Thoracic aorta (tissue), 2 donors: ENCODE results near the gene RASD1. TPM values are rescaled to one million over a fixed set of nuclear protein-coding genes. Genes with fewer than 3 reads are reported as not detected.

Experiments used
- ATAC-seq: fragments of 150-250 bp; one replicate; pipeline ENCODE4 v1.8.0; 2017; ENCODE audit warnings: low read depth; ENCODE audit not compliant: insufficient number of reproducible peaks, low FRiP score
- DNase-seq: peaks from one replicate; pipeline ENCODE4 v3.0.0-alpha.2; 2020; ENCODE audit warnings: low spot score
- H3K27ac ChIP-seq, 2 donors: fragments of 200-600 bp; sonication (generic); 1 replicate in 1 of 2; 2 replicates in 1 of 2; pipeline ENCODE4 v1.5.1; 2016; ENCODE audit warnings: mild to moderate bottlenecking in 2 of 2, moderate library complexity in 2 of 2
- H3K27me3 ChIP-seq: fragments of 200-600 bp; sonication (generic); replicated peaks from 2 replicates; pipeline ENCODE4 v1.6.0; 2016; ENCODE audit warnings: mild to moderate bottlenecking; ENCODE audit not compliant: insufficient read depth
- H3K36me3 ChIP-seq: fragments of 200-600 bp; sonication (generic); one replicate; pipeline ENCODE4 v1.5.1; 2016
- H3K4me1 ChIP-seq, 2 donors: fragments of 200-600 bp; sonication (generic); 1 replicate in 1 of 2; 2 replicates in 1 of 2; pipeline versions ENCODE4 v1.5.1 to v1.6.0; 2016; ENCODE audit warnings: low read depth in 2 of 2, mild to moderate bottlenecking in 1 of 2; ENCODE audit not compliant: control insufficient read depth in 1 of 2
- H3K4me3 ChIP-seq: fragments of 200-600 bp; sonication (generic); 2 replicates; pipeline ENCODE4 v1.5.1; 2016; ENCODE audit warnings: mild to moderate bottlenecking
- H3K9me3 ChIP-seq: fragments of 200-600 bp; sonication (generic); 2 replicates; pipeline ENCODE4 v1.5.1; 2016
- total RNA-seq, 2 donors: library from RNA; depleted of rRNA; stranded (reverse); fragments of >200 nt; gene quantifications; one replicate each; pipeline versions ENCODE4 v1.1.0 to v1.2.3, GENCODE V29; 2016
- TF ChIP-seq, protein P1 (sequence below): fragments of 200-600 bp; sonication (generic); IDR thresholded peaks from one replicate; pipeline ENCODE4 v1.5.1; 2019; ENCODE audit warnings: antibody characterized with exemption

The RASD1 gene
- total RNA-seq, 2 donors from 2014 or later: 23.0 to 28.9 TPM

DNA sequence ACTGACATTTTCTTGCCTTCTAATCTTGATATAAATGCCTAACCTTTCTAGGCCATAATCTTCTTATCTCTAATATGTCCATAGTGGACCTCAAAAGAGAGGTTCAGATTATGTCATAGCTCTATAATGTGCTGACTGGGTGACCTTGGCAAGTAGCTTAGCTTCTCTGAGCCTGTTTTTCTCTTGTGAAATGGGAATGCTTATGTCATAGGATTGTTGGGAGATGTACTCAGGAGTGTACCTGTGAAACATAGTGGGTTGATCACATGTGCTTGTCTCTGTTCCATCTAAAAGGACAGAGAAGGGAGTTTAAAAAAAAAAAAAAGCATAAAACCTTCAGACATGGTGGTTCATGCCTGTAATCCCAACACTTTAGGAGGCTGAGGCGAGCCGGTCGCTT lies 17.0 kb downstream of the RASD1 start:
- Histone ChIP-seq H3K4me3 (no peak overlapping the region), H3K27me3 (no peaks in the 10 kb centered on the region), H3K4me1 (peaks cover 5 to 29% of the 10 kb centered on the region in 2 donors), H3K36me3 (no peaks in the 10 kb centered on the region), H3K27ac (no peak overlapping the region), H3K9me3 (no peaks in the 10 kb centered on the region)
- DNase-seq: no peak
- TF ChIP-seq, protein P1, sequence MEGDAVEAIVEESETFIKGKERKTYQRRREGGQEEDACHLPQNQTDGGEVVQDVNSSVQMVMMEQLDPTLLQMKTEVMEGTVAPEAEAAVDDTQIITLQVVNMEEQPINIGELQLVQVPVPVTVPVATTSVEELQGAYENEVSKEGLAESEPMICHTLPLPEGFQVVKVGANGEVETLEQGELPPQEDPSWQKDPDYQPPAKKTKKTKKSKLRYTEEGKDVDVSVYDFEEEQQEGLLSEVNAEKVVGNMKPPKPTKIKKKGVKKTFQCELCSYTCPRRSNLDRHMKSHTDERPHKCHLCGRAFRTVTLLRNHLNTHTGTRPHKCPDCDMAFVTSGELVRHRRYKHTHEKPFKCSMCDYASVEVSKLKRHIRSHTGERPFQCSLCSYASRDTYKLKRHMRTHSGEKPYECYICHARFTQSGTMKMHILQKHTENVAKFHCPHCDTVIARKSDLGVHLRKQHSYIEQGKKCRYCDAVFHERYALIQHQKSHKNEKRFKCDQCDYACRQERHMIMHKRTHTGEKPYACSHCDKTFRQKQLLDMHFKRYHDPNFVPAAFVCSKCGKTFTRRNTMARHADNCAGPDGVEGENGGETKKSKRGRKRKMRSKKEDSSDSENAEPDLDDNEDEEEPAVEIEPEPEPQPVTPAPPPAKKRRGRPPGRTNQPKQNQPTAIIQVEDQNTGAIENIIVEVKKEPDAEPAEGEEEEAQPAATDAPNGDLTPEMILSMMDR: no peak
- ATAC-seq: no peak

DNA sequence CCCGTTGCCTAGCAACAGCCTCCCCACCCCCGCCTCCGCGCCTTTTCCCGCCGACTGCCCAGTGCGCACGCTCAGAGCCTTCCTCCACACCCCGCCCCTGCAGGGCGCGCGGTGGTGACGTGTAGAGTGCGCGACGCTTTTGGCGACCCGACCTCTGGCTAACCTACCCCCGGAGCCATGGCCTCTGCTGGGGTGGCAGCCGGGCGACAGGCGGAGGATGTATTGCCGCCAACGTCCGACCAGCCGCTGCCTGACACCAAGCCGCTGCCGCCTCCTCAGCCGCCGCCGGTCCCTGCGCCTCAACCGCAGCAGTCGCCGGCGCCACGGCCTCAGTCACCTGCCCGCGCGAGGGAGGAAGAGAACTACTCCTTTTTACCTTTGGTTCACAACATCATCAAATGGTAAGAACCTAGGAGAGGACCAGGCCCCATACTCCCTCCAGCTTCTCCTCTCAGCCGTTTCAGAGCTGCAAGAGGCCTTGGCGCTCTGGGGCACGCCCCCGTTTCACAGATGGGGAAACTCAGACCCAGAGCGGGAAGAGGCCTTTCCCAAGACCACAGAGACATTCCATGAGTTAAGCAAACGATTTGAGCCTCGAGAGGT lies 19.2 kb downstream of the RASD1 start, which contains the start of gene MED9:
Gene MED9, plus strand, starts transcription at position 136 of the 603 bp plus-strand sequence. Its CDS starts 42 bp downstream, at position 178.
- H3K27me3 ChIP-seq: no peaks in the 10 kb centered on the region
- peak within 1 kb of the TSS; percentile 78 to 90 for H3K27ac ChIP-seq
- H3K4me1 ChIP-seq: peaks cover 5 to 29% of the 10 kb centered on the region in 2 donors
- peak within 1 kb of the TSS; percentile 94 for H3K4me3 ChIP-seq
- peak; percentile 90 for ATAC-seq
- no peaks in the 10 kb centered on the region for H3K9me3 ChIP-seq
- DNase-seq: peak; percentile 77
- H3K36me3 ChIP-seq: no peaks in the 10 kb centered on the region
- TF ChIP-seq, protein P1: no peak

DNA sequence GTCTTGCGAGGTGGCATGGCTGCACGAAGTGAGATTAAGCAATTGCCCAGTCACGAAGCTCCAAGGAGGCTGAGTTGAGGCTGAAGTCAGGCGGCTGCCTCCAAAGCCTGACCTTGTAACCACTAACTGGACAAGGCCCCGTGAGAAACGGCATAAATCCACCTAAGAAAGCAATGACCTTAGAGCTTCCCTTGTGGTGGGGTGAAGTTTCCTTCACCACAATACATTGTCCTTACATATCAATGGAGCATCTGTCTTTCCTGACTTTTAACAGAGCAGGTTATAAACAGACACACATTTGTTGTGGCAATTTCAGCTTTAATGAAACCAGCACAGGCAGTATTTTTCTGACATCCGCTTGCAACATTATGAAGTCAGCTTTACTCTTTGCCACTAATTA lies 21.9 kb downstream of the RASD1 start:
- no peaks in the 10 kb centered on the region for H3K9me3 ChIP-seq
- no peak overlapping the region for H3K27ac ChIP-seq
- no peaks in the 10 kb centered on the region for H3K27me3 ChIP-seq
- no peak overlapping the region for H3K4me3 ChIP-seq
- DNase-seq: no peak
- no peak for ATAC-seq
- no peaks in the 10 kb centered on the region for H3K36me3 ChIP-seq
- TF ChIP-seq, protein P1: no peak
- peaks cover 5 to 26% of the 10 kb centered on the region in 2 donors for H3K4me1 ChIP-seq

DNA sequence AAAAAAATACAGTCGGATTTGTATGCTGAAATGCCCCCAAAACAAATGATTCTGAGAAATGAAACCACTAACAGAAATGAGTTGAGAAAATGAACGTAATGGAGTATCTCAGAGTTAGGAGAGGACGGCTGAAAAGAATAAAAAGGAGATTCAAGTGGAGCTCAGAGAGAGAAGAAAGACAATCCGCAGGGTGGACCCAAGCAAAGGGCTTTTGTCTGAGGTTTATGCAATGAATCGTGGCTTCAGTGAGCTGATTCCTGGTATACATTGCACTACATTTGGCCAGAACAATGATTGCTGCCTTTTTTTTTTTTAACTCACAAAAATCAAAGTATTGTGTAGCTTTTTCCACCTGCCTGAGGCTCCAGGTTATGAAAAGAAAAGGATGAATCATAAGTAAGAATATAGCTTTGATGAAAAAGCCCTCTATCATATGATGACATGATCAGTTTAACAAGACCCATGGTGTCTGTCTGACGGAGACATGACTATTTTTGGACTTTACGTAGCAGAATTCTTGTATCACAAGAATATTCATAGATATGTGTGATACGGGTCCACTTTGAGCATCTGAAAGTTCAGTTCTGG lies 23.8 kb downstream of the RASD1 start:
- no peak for ATAC-seq
- no peak for DNase-seq
- peaks cover 0 to 7% of the 10 kb centered on the region in 2 donors for H3K4me1 ChIP-seq
- H3K27ac ChIP-seq: no peak overlapping the region
- TF ChIP-seq, protein P1: no peak
- H3K27me3 ChIP-seq: no peaks in the 10 kb centered on the region
- H3K36me3 ChIP-seq: no peaks in the 10 kb centered on the region
- no peaks in the 10 kb centered on the region for H3K9me3 ChIP-seq
- H3K4me3 ChIP-seq: no peak overlapping the region

DNA sequence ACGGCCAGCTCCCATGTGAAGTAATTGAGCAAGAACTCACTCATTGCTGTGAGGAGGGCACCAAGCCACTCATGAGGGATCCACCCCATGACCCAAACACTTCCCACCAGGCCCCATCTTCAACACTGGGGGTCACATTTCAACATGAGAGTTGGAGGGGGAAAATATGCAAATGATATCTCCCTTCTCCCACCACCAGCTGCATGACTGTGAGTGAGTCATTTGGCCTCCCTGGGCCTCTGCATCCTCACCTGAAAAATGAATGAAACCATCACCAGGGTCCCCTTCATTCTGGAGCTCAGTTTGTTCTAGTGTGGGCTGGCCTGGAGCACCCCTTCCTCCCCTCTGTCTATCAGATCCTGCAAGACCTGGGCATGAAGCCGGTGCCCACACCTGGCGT lies 26.2 kb downstream of the RASD1 start:
- no peaks in the 10 kb centered on the region for H3K4me1 ChIP-seq
- TF ChIP-seq, protein P1: no peak
- H3K4me3 ChIP-seq: no peak overlapping the region
- no peaks in the 10 kb centered on the region for H3K36me3 ChIP-seq
- ATAC-seq: no peak
- H3K9me3 ChIP-seq: no peaks in the 10 kb centered on the region
- no peaks in the 10 kb centered on the region for H3K27me3 ChIP-seq
- H3K27ac ChIP-seq: no peak overlapping the region
- no peak for DNase-seq
